ENCODE data around the gene VWA3A.

DNA sequence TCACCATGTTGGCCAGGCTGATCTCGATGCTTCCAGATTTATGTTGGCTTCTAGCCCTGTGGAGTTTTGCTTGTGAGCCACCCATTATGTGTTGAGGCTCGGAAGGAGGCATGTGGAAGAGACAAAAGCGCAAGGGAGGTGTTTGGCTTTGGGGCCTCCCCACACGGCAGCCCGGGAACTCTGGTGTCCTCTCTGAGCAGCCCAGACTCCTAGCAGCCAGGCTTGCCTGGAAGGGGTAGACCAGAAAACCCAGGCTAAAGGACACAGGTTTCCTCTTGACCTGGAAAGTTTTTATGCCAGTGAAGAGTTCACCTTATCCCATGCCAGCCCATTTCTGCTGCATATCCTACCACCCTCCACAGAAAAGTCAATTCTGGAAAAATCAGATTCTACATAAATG is 91.0 kb downstream of the VWA3A start:
- TF ChIP-seq, protein P1, sequence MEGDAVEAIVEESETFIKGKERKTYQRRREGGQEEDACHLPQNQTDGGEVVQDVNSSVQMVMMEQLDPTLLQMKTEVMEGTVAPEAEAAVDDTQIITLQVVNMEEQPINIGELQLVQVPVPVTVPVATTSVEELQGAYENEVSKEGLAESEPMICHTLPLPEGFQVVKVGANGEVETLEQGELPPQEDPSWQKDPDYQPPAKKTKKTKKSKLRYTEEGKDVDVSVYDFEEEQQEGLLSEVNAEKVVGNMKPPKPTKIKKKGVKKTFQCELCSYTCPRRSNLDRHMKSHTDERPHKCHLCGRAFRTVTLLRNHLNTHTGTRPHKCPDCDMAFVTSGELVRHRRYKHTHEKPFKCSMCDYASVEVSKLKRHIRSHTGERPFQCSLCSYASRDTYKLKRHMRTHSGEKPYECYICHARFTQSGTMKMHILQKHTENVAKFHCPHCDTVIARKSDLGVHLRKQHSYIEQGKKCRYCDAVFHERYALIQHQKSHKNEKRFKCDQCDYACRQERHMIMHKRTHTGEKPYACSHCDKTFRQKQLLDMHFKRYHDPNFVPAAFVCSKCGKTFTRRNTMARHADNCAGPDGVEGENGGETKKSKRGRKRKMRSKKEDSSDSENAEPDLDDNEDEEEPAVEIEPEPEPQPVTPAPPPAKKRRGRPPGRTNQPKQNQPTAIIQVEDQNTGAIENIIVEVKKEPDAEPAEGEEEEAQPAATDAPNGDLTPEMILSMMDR (IDR thresholded peaks at IDR 0.05) = no peak
- no peak for TF ChIP-seq POLR2A (IDR thresholded peaks at IDR 0.05)

All from body of pancreas (tissue), 4 donors.